Raji (cell line): Measurements from ENCODE around the gene POLR2I.
A peak's percentile ranks its signal among the peaks of the same experiment; 100 is the strongest.

Source experiments
- POLR2A ChIP-seq: IDR thresholded peaks from 2 replicates; pipeline ENCODE4 v1.6.1; 2011; ENCODE audit warnings: low read depth, low read length, control low read depth; ENCODE audit not compliant: insufficient read depth

POLR2I gene

DNA sequence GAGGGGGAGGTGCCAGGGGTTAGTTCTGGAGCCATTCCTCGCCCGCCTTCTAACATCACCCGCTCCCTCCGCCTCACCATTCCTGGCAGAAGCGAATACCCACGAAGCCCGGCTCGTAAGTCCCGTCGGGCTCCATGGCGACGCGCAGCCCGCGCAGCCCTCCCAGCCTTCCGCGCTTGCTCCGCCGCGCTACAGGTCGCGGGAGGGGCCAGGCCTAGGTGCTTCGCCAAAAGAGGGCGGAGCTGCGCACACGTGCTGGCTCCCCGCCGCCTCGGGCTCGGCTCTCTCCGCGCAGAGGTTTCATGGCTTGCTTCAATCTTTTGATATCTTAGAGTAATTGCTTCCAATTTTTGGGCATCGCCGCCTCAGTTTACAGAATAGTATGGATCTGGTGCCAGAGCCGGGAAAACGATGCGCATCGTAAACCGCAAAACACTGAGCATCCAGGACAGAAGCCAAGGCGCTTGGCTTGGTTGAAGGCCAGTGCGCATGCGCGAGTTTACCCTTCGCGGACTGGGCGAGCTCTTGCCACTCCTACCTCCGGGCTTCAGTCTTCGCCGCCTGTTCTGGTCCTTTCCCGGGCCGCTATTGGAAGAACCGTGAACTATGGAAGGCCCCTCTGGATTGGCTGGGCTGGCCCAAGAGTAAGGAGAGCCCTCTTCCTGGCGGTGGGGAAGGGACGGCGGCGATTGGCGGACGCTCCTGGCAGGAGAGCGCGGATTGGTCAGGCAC lies at the start of gene POLR2I:
POLR2I (minus strand) TSS at position 155 of the 732 bp plus-strand sequence; CDS start at position 136, 19 bp downstream.
- TF ChIP-seq POLR2A, result peak; percentile 85

- no peak for TF ChIP-seq POLR2A
These were observed 49.1 kb upstream of the POLR2I start for GRCh38 chr19:36163813-36164212.

- TF ChIP-seq POLR2A, result no peak
These were observed 46.3 kb upstream of the POLR2I start for GRCh38 chr19:36160821-36161596.

DNA sequence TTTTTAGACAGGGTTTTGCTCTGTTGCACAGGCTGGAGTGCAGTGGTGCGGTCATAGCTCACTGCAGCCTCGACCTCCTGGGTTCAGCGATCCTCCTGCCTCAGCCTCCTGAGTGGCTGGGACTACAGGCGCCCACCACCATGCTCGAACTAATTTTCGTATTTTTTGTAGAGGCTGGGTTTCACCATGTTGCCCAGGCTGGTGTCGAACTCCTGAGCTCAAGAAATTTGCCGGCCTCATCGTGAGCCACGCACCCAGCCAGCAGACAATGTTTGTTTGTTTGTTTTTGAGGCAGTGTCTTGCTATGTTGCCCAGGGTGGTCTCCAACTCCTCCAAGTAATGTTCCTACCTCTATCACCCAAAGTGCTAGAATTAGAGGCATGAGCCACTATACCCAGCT lies 38.5 kb upstream of the POLR2I start:
- TF ChIP-seq POLR2A, result no peak

DNA sequence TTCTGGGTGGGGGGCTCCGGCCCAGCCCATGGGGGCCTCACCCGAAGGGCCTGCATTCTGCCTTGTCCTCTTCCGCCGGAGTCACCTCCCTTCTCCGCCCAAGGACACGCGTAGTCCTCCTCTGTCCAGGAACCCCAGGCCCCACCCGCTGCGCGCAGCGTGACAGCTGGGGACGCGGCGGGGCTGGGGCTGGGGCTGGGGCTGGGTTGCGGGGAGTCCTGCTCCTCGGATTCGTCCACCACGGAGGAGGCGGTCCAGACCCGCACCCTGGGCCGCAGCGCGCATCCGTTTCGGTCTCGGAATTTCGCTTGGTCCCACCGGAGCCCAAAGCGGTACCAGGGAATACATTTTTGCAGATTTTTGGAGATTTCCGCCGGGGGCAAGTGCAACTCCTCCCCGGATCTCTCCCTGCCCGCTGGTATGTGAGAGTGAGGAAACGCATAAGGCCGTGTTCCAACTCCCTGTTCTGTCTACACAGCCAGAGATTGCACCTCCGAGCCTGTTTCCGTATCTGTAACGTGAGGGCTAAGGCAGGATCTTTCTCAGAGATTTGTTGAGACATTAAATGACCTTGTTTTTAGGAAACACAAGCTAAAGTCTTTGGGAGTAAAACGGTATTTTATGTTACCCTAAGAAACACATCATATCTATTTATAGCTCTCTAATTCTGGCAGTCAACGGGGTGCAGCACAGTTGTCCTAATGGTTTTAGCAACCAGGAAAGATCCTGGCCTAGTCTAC lies 37.8 kb upstream of the POLR2I start, which contains the start of gene COX7A1:
COX7A1 (minus strand) TSS at position 96 of the 740 bp plus-strand sequence; CDS start at position 56, 40 bp downstream.
- TF ChIP-seq POLR2A, result no peak

GRCh38 chr19:36152019-36152351 lies 37.3 kb upstream of the POLR2I start:
- TF ChIP-seq POLR2A, result no peak

- no peak for TF ChIP-seq POLR2A
These were observed 36.7 kb upstream of the POLR2I start for GRCh38 chr19:36151144-36152018.

- TF ChIP-seq POLR2A, result no peak
These were observed 35.9 kb upstream of the POLR2I start for GRCh38 chr19:36150586-36150985.

DNA sequence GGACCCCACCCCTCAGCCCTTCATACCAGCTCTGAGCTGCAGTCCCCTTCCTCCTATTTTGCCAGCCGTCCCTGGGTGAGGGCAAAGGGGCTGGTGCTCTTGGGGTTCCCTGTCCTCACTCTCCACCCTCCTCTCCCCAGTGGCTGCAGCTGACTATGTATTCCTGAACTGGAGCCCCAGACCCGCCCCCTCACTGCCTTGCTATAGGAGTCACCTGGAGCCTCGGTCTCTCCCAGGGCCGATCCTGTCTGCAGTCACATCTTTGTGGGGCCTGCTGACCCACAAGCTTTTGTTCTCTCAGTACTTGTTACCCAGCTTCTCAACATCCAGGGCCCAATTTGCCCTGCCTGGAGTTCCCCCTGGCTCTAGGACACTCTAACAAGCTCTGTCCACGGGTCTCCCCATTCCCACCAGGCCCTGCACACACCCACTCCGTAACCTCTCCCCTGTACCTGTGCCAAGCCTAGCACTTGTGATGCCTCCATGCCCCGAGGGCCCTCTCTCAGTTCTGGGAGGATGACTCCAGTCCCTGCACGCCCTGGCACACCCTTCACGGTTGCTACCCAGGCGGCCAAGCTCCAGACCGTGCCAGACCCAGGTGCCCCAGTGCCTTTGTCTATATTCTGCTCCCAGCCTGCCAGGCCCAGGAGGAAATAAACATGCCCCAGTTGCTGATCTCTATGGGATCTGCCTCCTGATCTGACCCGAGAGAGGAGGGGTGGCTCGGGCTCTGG lies 35.2 kb upstream of the POLR2I start:
- no peak for TF ChIP-seq POLR2A

GRCh38 chr19:36144624-36145023 lies 29.9 kb upstream of the POLR2I start:
- no peak for TF ChIP-seq POLR2A

- TF ChIP-seq POLR2A, result no peak
These were observed 27.8 kb upstream of the POLR2I start for GRCh38 chr19:36142496-36142895.

DNA sequence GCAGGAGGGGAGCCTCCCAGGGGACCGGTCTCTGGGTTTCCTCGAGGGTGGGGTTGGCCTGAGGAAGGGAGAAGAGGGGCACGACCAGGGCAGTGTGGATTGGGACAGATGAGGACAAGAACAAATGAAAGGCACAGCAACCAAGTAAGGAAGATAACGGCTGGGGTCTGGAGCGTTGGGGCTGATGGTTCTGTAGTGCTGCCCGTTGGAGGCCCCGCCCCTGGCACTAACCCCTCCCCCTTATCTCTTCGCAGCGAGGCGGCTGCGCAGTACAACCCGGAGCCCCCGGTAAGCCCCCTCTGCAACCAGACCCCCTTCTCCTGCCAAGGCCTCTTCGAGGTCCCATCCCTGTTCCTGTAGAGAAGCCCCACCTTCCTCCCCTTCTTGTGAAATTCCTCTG lies 27.4 kb upstream of the POLR2I start:
- TF ChIP-seq POLR2A, result no peak

DNA sequence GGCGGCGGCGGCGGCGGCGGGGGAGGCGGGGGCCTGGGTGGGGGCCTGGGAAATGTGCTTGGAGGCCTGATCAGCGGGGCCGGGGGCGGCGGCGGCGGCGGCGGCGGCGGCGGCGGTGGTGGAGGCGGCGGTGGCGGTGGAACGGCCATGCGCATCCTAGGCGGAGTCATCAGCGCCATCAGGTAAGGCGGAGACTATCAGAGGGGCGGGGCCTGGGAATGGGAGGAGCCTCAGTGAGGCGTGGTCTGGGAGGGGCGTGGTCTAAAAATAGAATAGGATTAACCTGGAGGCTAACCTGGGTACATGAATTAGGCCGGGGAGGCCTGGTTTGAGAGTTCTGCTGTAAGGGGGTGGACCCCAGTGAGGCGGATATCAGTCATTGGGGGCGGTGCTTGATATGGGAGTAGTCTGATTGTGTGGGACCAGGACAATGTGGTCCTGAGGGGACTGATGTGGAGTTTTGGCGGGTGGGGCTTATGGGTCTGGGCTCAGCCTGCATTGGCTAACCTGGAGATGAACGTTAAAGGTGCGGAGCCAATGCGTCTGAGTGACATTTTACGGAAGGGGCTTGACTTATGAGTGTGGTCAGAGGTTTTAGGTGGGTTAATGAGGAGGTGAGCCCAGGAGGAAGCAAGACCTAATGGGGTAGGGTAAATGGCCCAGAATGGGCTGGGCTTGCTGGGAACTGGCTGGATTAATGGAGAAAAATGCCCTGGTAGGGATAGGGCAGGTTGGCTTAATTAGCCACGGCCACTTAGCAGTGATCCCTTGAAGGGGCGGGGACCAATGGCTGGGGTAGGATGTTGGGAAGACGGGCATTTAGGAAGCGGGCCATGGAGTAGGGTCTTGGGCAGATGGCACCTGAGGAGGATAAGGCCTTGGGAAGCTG lies 26.6 kb upstream of the POLR2I start:
- TF ChIP-seq POLR2A, result peak; percentile 39; the same call in 1 of the 2 replicates
